HG03097 (cell line): ENCODE measurements around the gene SLC35D2.
A peak's percentile ranks its signal among the peaks of the same experiment; 100 is the strongest.

Source experiments
- ATAC-seq: cut with Tn5 transposase; IDR thresholded peaks from one replicate; pipeline ENCODE4 v1.9.1; 2021; ENCODE audit not compliant: unreplicated experiment, low FRiP score

SLC35D2 gene

GRCh38 chr9:96383165-96383942 lies at the start of gene SLC35D2:
Gene SLC35D2, minus strand, starts transcription at chr9:96383711. Its CDS starts 77 bp downstream, at chr9:96383634.
- ATAC-seq: no peak

- no peak for ATAC-seq
These were observed 46.9 kb upstream of the SLC35D2 start for GRCh38 chr9:96430377-96430776.

GRCh38 chr9:96429732-96430131 lies 46.2 kb upstream of the SLC35D2 start:
- ATAC-seq: no peak

- no peak for ATAC-seq
These were observed 42.1 kb upstream of the SLC35D2 start for GRCh38 chr9:96425500-96426169.

- ATAC-seq: no peak
These were observed 40.5 kb upstream of the SLC35D2 start for GRCh38 chr9:96423985-96424336.

GRCh38 chr9:96423322-96423984 lies 39.9 kb upstream of the SLC35D2 start:
- no peak for ATAC-seq

GRCh38 chr9:96420468-96421219 lies 37.1 kb upstream of the SLC35D2 start:
- ATAC-seq: no peak

GRCh38 chr9:96419691-96419969 lies 36.1 kb upstream of the SLC35D2 start:
- no peak for ATAC-seq

- peak; percentile 28 for ATAC-seq
These were observed 35.6 kb upstream of the SLC35D2 start for GRCh38 chr9:96418920-96419690.

- peak; percentile 59 for ATAC-seq
These were observed 34.8 kb upstream of the SLC35D2 start, which contains the start of gene ZNF367 for GRCh38 chr9:96418083-96418919. Gene ZNF367, minus strand, starts transcription at chr9:96418370. Its CDS starts 338 bp downstream, at chr9:96418032.

- no peak for ATAC-seq
These were observed 34.2 kb upstream of the SLC35D2 start for GRCh38 chr9:96417661-96418082.

- peak; percentile 15 for ATAC-seq
These were observed 33.6 kb upstream of the SLC35D2 start for GRCh38 chr9:96417051-96417586.

- no peak for ATAC-seq
These were observed 30.1 kb upstream of the SLC35D2 start for GRCh38 chr9:96413302-96414221.

- ATAC-seq: no peak
These were observed 28.8 kb upstream of the SLC35D2 start for GRCh38 chr9:96412174-96412913.

- no peak for ATAC-seq
These were observed 27.8 kb upstream of the SLC35D2 start for GRCh38 chr9:96411129-96411838.

GRCh38 chr9:96408409-96409280 lies 25.1 kb upstream of the SLC35D2 start:
- no peak for ATAC-seq
